ENCODE data around the gene KCNJ6.
"Not testable (repeated sequence)": the region's sequence is repeated elsewhere in the genome, so short reads cannot be mapped to it uniquely, and the experiment has no call there.

Gene KCNJ6

DNA sequence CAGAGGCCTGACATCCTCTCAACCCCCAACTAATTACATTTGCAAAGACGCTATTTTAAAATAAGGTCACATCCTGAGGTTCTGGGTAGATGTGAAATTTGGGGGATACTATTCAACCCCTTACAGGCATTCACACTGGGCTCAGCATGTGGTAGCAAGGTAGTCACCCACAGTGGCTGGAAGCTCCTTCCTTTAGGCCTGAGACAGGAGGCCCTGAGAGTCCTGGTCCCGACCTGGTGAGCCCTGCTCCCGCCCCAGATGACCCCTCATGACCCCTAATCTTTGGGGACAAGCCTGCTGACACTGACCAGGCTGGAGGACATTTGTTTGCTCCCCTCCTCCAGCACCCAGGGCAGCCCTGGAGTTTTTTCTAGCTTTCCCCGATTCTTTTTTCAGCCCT lies 323.8 kb downstream of the KCNJ6 start:
- DNase-seq, result no peak

DNA sequence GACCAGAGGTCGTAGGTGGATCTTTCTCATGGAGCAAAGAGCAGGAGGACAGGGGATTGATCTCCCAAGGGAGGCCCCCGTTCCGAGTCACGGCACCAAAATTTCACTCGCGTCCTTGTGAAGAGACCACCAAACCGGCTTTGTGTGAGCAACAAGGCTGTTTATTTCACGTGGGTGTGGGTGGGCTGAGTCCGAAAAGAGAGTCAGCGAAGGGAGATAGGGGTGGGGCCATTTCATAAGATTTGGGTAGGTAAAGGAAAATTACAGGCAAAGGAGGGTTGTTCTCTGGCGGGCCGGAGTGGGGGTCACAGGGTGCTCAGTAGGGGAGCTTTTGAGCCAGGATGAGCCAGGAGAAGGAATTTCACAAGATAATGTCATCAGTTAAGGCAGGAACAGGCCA lies 324.3 kb downstream of the KCNJ6 start:
- DNase-seq, result not testable (repeated sequence)

DNA sequence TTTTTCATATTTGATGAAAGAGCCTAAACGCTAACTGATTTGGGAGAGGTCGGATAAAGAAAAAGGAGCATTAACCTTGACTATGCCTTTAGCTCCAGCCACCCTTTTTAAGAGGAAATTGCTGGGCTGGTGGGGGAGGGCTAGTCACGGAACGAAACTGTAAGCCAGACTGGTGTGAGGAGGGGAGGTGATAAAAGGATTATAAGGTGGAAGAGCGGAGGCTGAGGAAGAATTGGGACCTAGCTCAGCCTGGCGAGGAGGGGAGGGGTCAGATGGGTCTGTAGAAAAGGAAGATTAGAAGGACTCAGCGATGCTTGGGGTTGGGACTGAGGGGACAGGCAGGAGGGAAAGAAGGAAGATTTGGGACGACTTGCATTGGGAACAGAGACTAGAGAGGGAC lies 325.4 kb downstream of the KCNJ6 start:
- DNase-seq, result not testable (repeated sequence)

DNA sequence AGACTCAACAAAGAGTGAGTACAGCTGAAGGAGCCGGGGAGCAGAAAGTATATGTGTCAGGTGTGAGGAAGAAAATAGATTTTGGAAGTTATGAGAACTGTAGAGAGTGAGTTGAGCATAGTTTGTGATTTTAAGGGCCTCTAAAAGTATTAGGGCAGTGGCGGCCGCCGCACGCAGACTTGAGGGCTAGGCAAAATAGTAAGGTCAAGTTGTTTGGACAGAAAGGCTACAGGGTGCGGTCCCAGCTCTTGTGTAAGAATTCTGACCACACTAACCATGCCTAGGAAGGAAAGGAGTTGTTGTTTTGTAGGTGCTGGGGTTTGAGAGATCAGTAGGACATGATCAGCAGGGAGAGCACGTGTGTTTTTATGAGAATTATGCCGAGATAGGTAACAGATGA lies 327.6 kb downstream of the KCNJ6 start:
- not testable (repeated sequence) for DNase-seq

DNA sequence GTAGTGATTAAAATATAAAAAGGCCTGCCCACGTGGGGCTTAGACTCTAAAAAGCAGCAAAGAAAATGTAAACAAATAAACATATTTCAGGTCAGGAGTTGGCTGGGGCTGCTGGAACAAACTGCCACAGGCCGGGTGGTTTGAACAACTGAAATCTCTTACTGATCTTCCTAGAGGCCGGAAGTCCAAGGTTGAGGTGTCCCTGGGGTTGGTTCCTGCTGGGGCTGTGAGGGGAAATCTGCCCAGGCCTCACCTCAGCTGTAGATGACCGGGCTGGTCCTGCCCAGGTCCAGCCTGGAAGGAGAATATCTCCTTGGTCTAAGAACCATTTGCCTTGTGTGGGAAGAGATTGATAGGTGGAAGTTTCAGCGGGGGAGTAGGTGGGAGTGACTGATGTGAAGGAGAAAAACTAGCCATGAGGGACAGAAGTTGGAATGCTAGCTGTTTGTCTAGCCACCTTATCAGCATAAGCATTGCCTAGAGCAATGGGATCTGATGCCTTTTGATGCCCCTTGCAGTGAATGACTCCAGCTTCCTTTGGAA lies 328.6 kb downstream of the KCNJ6 start:
- DNase-seq, result no peak

DNA sequence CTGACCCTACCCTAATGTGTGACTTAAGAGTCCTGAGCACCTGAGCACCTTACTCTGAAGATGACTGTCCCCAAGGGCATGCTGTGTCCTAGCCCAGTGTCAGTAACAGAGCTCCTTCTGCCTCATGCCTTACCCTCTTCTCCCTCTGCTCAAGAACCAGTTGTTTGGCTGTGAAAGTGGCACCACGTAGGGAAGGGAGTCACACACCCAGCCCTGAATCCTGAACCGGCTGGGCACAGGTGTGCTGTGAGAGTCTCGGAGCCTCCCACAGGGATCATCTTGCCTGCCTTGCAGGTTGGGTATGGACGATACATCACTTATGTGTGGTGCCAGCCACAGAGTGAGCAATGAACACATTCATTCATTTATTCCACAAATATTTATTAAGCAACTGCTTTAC lies 329.1 kb downstream of the KCNJ6 start:
- no peak for DNase-seq

DNA sequence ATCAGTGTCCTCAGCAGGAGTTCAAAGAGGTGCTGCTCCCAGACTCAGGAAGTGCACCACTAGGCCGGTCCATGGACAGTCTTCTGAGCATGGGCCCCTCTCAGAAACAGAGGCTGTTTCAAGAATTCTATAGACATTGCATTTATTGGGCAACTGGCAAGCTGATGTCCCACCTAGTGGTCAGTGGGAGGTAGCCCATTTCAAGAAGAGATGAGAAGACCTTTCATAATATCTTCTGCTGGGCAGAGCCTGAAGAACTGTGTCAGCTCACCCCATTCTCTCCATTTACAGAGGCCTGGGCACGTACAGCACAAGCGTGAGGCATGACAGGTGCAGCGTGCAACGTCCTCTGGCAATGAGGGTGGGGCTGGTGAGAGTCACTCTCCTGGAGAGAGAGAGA lies 333.7 kb downstream of the KCNJ6 start:
- no peak for DNase-seq

DNA sequence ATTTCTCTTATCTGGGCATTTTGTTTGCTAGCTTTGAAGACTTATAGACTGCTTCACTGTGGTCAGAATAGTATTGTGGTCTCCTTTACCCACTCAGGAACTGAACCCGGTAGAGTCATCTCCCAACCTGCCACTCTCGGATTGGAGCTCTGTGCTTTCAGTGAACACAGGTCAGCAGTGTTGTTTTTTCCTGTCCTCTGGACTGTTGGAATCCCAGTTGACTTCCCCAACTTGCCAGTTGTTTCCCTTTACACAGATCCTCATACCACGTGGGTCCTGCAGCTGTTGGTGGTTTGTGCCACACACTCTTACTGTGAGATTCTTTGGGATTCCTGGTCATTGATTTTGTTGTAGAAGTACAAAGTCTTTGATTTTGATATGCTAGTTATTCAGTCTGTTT lies 335.6 kb downstream of the KCNJ6 start:
- no peak for DNase-seq

DNA sequence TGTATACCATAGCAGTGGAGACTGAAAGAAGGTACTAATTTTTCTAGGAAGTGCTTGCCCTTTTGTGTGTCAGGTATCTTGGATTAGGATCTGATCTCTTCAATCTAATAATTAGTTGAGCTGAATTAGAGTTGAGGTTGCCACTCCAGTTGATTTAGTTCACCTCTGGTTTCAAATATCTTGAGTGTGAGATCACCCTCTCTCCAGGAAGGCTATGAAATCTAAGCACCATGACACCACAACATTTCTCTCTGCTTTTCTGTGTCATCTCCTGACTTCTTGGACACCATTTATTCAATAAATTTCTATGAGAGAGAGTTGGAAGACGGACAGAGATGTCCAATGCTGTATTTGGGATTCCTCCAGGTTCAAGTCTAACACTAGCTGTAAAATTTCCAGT lies 336.9 kb downstream of the KCNJ6 start:
- no peak for DNase-seq

DNA sequence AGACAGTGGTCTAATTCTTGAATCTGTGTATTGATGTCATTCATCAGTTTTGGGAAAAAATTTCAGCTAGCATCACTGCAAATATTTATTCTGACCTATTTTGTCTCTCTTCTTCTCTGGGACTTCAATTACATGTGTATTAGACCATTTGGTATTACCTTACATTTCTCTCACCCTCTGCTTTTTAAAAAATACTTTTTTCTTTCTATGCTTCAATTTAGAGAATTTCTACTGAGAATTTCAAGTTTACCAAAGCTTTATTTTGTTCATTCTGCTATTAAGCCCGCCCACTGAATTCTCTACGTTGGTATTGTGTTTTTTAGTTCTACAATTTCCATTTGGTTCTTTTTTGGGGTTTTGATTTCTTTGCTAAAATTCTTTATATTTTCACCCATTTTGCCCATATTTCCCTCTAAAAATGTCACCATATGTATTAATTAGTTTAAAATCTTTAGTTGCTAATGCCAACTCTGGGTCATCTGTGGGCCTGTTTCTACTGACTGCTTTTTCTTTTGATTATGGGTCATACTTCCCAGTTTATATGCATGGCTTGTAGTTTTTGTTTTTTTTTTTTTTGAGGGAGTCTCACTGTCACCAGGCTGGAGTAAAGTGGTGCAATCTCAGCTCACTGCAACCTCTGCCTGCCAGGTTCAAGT lies 337.7 kb downstream of the KCNJ6 start:
- no peak for DNase-seq

DNA sequence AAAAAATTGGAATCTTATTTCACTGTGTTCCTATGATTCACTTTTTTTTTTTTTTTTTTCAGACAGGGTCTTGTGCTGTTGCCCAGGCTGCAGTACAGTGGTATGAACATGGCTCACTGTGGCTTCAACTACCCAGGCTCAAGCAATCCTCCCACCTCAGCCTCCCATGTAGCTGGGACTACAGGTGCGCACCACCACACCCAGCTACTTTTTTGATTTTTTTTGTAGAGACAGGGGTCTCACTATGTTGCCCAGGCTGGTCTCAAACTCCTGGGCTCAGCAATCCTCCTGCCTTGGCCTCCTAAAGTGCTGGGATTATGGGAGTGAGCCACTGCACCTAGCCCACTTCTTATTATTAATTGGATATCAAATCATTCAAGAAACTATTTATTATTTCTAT lies 339.3 kb downstream of the KCNJ6 start:
- not testable (repeated sequence) for DNase-seq

DNA sequence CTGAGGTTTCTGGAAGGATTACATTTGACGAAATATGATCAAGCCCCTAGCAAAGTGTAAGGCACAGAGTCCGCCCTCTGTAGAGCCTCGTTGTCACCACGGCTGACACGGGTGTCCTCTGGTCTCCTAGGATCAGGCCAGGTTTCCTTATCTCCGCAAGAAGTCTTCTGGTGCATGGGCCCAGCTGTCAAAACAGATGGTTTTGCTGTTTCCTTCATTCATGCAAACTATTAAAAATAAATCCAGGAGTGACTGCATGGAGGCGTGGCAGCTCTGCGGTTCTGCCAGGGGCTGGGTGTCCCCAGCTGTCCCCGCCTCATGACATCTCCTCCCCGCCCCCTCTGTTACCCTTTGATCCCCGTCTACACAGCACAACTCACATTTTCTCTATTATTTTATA lies 340.7 kb downstream of the KCNJ6 start:
- no peak for DNase-seq

DNA sequence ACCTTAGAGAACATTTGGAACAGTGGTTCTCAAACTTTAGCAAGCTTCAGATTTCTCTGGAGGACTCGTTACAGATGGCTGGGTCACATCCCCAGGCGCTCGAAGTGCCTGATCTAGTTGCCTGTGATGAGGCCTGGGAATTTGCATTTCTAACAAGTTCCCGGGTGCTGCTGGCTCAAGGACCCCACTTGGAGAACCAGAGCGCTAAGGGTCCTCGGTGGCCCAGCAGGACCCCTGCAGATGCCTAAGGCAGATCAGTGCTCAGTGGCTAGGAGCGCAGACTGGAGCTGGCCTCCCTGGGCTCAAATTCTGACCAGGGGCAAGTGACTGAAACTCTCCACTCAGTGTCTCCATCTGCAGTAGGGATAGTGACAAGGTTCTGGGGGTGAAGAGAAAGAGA lies 341.5 kb downstream of the KCNJ6 start:
- no peak for DNase-seq

DNA sequence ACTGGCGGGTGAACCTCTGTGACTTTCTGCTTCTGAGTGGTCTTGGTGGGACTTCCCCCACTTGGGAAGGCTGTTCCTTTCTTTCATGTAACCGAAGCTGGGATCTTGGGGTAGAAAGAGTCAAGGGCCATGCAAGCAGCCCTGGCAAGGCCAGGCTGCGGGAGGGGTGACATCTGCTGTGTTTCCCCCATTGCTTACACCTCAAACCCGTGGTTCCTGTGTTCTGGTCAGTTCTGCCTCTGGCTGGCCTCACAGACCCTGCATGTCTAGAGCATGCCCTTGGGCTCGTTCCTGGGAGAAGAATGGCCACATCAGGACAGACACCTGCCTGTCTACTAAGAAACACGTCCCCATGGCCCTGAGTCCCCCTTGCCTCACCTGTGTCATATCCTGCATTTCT lies 341.9 kb downstream of the KCNJ6 start:
- no peak for DNase-seq

DNA sequence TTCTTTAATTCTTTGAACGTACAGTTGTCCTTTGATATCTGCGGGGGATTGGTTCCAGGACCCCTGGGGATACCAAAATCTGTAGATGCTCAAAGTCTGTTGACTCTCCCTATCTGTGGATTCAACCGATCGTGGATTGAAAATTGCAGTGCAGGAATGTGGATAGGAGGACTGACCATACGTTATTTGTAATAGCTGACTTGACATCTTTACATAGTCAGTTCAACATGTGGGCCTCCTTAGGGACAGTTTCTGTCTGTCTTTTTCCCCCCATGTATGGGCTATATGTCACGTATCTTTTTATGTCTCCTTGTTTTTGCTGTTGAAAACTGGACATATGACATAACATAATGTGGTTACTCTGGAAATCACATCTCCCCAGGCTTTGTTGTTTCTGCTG lies 344.8 kb downstream of the KCNJ6 start:
- DNase-seq, result no peak

DNA sequence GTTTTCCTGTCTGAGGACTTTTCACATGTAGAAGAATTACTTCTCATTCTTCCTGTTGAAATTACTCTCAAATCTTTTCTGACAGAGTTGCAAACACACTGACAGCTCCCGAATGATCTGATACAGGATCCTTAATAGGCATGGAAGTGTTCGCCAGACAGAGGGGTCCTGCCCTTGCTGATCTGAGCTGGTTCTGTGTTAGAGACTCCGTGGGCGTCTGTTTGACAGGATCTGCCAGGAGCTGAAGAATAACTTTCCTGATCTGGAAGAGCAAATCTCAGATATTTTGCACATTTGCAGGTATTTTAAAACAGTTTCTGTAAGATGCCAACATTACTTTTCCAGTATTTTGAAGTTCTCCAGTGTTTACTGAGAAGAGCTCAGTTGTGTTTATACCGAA lies 347.3 kb downstream of the KCNJ6 start:
- DNase-seq, result no peak

DNA sequence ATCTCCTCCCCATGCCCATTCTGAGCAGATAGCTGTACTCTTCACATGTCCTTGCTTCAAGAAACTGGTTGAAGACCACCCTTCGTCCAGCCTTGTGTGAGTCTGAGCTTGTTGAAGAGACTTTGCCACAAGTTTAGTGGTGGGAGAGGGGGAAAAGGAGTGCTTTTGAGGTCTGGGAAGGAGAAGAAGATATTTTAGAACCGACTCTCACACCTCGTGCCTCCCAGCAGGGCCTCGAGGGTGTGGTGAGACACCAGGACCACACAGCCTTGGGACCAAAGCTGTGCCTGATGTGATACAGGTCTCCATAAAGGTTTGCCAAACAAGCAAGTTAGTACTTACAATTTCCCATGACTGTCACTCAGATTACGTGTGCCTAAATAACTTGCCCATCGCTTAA lies 347.8 kb downstream of the KCNJ6 start:
- no peak for DNase-seq

DNA sequence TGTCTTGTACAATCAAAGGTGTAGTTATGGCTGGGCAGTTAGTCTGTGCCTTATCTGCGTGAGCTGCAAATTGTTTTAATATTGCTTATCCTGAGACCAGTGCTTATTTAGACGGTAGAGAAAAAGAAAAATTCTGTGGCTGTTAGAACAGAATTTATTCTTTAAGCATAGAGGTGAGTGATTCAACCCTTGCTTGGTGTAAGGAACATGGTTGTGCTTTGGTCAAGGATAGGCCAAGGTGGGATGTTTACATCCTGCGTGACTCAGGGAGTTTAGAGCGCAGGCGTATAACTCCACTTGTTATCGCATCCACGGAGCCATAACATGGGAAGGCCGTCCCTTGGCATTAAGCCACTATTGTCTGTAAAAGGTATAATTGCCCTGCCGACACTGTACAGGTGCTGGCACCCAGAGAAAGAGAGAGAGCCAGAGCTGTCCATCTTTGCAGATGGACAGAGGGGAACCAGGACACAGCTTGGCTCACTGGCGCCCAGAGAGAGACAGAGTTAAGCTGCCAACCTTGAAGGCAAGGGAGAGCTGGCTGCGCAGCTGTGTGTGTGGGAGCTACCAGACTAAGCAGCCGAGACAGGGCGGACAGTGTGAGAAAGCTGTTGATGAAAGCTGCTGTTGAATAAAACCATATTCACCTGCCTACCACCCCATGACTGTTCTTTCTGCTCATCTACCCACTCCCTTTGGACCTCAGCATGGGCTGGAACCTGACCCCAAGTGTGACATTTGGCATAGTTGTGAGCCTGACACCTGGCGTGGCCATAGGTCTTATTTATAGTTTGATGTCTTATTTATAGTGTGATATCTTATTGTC lies 349.3 kb downstream of the KCNJ6 start:
- DNase-seq, result no peak

DNA sequence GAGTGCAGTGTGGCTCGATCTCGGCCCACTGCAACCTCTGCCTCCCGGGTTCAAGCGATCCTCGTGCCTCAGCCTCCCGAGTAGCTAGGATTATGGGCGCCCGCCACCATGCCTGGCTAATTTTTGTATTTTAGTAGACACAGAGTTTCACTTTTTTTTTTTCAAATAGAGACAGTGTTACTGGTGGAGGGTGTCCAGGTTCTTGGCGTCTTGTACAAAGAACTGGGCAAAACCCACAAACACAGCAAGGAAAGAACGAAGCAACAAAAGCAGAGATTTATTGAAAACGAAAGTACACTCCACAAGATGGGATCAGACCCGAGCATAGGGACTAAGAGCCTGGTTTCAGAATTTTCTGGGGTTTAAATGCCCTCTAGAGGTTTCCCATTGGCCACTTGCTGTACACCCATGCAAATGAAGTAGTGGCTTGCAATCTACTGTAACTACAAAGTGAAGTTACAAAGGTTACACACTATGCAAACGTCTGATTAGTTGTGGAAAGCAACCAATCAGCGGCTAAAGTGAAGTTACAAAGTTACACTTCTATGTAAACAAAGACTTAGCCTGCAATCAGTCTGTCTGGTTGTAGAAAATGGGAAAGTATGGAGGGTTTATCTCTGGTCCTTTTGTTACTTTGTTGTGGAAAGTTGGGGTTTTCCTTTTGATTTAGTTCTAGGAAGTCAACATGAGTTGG lies 350.6 kb downstream of the KCNJ6 start:
- no peak for DNase-seq

DNA sequence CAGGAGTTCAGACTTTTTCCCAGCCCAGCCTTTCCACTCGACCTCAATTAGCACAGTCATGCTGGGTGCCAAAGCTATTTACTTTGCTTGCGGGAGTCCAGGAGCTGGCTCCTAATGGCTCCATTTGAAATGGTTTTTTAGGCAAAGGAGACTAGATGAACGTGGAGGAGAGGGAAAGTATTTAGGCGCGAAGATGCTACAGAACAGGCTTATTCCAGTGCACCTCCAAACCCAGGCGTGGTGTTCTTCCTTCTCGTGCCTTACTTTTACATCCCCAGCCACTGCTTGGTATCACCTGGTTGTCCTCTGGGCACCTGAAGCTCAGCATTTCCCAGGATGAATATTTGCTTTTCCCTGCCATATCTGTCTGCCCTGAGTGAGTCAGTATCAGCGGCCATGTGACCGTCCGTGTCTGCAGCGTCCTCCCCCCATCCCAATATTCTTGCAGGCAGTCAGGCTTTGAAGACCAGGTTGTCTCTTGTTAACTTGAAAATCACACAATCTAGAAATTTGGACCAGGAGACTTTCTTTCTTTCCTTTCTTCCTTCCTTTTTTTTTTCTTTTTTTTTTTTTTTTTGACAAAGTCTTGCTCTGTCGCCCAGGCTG lies 351.2 kb downstream of the KCNJ6 start:
- no peak for DNase-seq

DNA sequence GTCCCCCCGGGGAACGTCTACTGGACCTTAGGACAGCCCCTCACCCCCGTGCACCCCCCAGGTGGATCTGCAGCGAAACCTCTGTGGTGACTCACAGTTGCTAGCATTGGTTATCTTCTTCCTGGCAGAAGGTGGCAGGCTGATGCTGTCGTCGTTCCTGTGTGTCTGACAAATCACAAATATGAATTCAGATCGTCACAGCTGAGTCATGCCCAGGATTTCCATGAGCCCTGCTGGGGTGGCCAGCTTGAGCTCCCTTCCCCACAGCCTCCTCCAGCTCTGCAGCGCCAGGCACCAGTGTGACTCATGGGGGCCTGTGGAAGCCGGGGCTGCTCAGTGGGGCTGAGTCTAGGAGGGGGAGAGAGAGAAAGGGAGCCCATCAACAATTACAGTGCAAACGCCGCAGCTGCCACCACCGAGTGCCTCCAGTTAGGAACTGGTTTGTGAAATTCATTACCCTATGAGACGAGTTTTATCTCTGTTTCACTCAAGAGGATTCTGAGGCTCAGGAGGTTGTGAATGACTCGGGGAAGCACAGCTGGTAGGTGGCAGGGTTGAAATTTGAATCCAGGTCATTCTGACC lies 351.8 kb downstream of the KCNJ6 start:
- peak; percentile 86 for DNase-seq

DNA sequence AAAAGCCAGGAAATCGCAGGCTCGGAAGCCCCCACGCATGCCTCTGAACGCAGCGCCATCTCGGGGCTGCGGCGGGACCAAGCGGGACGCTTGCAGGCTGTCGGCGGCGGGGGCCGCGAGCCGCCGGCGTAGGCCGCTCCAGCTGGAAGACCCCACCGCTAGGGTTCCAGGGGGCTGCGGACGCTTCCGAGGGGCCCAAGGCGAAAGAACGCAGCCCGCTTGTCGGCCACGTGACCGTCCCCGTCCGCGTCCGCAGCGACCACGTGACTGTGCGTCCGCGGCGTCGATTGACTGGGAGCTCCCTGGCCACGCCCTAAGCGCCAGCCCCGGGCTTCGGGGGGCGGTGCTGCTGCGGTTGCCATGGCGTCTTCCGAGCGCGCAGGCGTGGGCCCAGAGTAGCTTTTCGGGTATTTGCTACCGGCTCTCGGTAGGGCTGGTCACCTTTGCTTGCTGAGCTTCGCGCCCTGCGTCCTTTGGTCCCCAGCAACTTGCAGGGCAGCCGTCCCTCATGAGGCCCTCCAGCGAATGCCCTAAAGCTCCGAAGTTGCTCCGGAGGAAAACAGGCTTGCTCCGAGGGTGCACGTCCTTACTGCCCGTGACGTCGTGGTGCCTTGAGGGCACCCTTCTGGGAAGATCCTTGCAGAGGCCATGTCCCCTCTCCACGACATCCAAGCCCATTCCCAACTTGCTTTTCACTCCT lies 352.5 kb downstream of the KCNJ6 start:
- DNase-seq, result peak; percentile 92
